SK-N-SH (cell line): ENCODE results near the gene CD34.

Experiments used
- CTCF ChIP-seq: fragments of 200-600 bp; sonication (generic); IDR thresholded peaks from 2 replicates; pipeline ENCODE4 v1.6.1; 2017; ENCODE audit warnings: antibody characterized with exemption, mild to moderate bottlenecking, moderate library complexity
- POLR2AphosphoS5 ChIP-seq: IDR thresholded peaks from 2 replicates; pipeline ENCODE4 v1.6.1; 2012; ENCODE audit warnings: low read depth, low read length
- RFX5 ChIP-seq: IDR thresholded peaks from 2 replicates; pipeline ENCODE4 v1.6.1; 2012; ENCODE audit warnings: mild to moderate bottlenecking, improper control_type of control experiment, low read length
- TF ChIP-seq, protein P1 (sequence below): IDR thresholded peaks from 2 replicates; pipeline ENCODE4 v1.4.0; 2012; ENCODE audit warnings: low read depth, borderline replicate concordance

- TF ChIP-seq, protein P1, sequence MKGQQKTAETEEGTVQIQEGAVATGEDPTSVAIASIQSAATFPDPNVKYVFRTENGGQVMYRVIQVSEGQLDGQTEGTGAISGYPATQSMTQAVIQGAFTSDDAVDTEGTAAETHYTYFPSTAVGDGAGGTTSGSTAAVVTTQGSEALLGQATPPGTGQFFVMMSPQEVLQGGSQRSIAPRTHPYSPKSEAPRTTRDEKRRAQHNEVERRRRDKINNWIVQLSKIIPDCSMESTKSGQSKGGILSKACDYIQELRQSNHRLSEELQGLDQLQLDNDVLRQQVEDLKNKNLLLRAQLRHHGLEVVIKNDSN = no peak
- TF ChIP-seq CTCF (no peak), RFX5 (no peak), POLR2AphosphoS5 (no peak)
Observed at GRCh38 chr1:207858806-207859205, 52.1 kb downstream of the CD34 start.
